ENCODE data around the gene CLTCL1. TPM values are rescaled to one million over a fixed set of nuclear protein-coding genes. Genes with fewer than 3 reads are reported as not detected.

CLTCL1 gene
- total RNA-seq, 1 donor from 2014 or later: 6.8 TPM

GRCh38 chr22:19232623-19233022 is 58.9 kb downstream of the CLTCL1 start:
- Histone ChIP-seq H3K4me1 (no peaks in the 10 kb centered on the region), H3K27ac (no peak overlapping the region), H3K4me3 (no peak overlapping the region), H3K36me3 (peaks cover 15% of the 10 kb centered on the region), H3K27me3 (ENCODE audit: low read depth) (no peaks in the 10 kb centered on the region), H3K9me3 (no peaks in the 10 kb centered on the region)
- no peak for TF ChIP-seq CTCF (IDR thresholded peaks at IDR 0.05)
- DNase-seq (no peak), ATAC-seq (no peak)
- intact Hi-C loops (cut with DNase I): no loop called here

- DNase-seq: no peak
- Histone ChIP-seq H3K4me3 (no peak overlapping the region), H3K36me3 (peaks cover 15% of the 10 kb centered on the region), H3K27me3 (ENCODE audit: low read depth) (no peaks in the 10 kb centered on the region), H3K9me3 (no peaks in the 10 kb centered on the region), H3K4me1 (no peaks in the 10 kb centered on the region), H3K27ac (no peak overlapping the region)
- ATAC-seq: no peak
- intact Hi-C loops (cut with DNase I): no loop called here
- TF ChIP-seq CTCF (IDR thresholded peaks at IDR 0.05): no peak
These were observed 59.5 kb downstream of the CLTCL1 start for GRCh38 chr22:19231986-19232385.

- no peak for TF ChIP-seq CTCF (IDR thresholded peaks at IDR 0.05)
- H3K27me3 ChIP-seq (ENCODE audit: low read depth): no peaks in the 10 kb centered on the region
- H3K4me3 ChIP-seq: no peak overlapping the region
- peaks cover 15% of the 10 kb centered on the region for H3K36me3 ChIP-seq
- no peaks in the 10 kb centered on the region for H3K4me1 ChIP-seq
- intact Hi-C loops (cut with DNase I): no loop called here
- no peak for ATAC-seq
- no peak for DNase-seq
- H3K9me3 ChIP-seq: no peaks in the 10 kb centered on the region
- no peak overlapping the region for H3K27ac ChIP-seq
These were observed 61.9 kb downstream of the CLTCL1 start for GRCh38 chr22:19229600-19229999.

- Histone ChIP-seq H3K4me3 (no peak overlapping the region), H3K36me3 (peaks cover 17% of the 10 kb centered on the region), H3K27ac (no peak overlapping the region), H3K27me3 (ENCODE audit: low read depth) (no peaks in the 10 kb centered on the region), H3K4me1 (no peaks in the 10 kb centered on the region), H3K9me3 (no peaks in the 10 kb centered on the region)
- no peak for TF ChIP-seq CTCF (IDR thresholded peaks at IDR 0.05)
- DNase-seq (no peak), ATAC-seq (no peak)
- intact Hi-C loops (cut with DNase I): no loop called here
These were observed 63.3 kb downstream of the CLTCL1 start for GRCh38 chr22:19228179-19228578.

GRCh38 chr22:19226428-19226827 is 65.1 kb downstream of the CLTCL1 start:
- intact Hi-C loops (cut with DNase I): no loop called here
- no peaks in the 10 kb centered on the region for H3K4me1 ChIP-seq
- peaks cover 15% of the 10 kb centered on the region for H3K36me3 ChIP-seq
- H3K27me3 ChIP-seq (ENCODE audit: low read depth): no peaks in the 10 kb centered on the region
- ATAC-seq (no peak), DNase-seq (no peak)
- H3K9me3 ChIP-seq: no peaks in the 10 kb centered on the region
- no peak overlapping the region for H3K4me3 ChIP-seq
- TF ChIP-seq CTCF (IDR thresholded peaks at IDR 0.05): no peak
- H3K27ac ChIP-seq: no peak overlapping the region

- Histone ChIP-seq H3K4me1 (no peaks in the 10 kb centered on the region), H3K27me3 (ENCODE audit: low read depth) (no peaks in the 10 kb centered on the region), H3K27ac (no peak overlapping the region), H3K9me3 (no peaks in the 10 kb centered on the region), H3K4me3 (no peak overlapping the region), H3K36me3 (peaks cover 24% of the 10 kb centered on the region)
- ATAC-seq (no peak), DNase-seq (no peak)
- intact Hi-C loops (cut with DNase I): no loop called here
- TF ChIP-seq CTCF (IDR thresholded peaks at IDR 0.05): no peak
These were observed 66.0 kb downstream of the CLTCL1 start for GRCh38 chr22:19225560-19225959.
